GM18517 (cell line): Measurements from ENCODE around the gene ITIH2.

Experiments
- ATAC-seq: cut with Tn5 transposase; IDR thresholded peaks from one replicate; pipeline ENCODE4 v1.9.1; 2021; ENCODE audit warnings: mild to moderate bottlenecking, moderate library complexity; ENCODE audit not compliant: unreplicated experiment

The ITIH2 gene

DNA sequence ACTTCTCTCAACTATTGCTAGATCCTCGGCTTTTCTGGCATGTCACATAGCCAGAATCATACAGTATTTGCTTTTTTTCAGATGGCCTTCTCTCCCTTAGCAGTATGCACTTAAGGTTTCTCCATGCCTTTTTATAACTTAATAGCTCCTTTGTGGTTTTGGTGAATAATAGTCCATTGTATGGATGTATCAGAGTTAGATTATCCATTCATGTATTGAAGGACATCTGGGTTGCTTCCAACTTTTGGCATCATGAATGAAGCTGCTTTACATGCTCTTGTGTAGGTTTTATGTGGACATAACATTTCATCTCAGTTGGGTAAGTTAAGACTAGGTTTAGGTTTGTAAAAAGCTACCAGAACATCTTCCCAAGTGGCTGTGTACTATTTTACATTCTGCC is 89.4 kb downstream of the ITIH2 start:
- ATAC-seq = no peak

DNA sequence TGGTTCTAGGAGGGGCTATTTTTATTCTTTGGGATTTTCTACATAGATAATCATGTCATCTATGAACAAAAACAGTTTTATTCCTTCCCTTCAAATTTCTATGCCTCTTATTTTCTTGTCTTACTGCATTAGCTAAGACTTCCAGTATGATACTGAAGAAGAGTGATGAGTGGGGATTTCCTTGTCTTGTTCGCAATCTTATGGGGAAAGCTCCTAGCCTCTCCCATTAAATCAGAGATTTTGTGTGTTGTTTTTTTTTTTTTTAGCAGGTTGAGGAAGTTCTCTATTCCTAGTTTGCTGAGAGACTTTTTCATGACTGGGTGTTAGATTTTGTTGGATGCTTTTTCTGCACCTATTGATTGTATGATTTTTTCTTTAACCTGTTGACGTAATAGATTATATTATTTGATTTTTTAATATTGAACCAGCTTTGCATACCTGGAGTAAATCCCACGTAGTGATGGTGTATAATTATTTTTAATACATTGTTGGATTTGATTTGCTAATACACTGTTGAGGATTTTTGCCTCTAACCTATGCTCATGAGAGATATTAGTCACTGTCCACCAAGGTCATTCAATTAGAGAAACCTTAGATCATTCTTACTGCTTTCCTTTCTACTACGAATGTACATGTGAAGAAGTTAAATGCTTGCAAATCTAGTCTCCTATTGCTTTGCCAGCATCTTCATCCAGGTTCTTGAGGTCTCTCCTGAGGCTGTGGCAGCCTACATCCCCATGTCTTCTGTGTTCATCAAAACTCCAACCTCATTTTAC is 91.3 kb downstream of the ITIH2 start:
- no peak for ATAC-seq

DNA sequence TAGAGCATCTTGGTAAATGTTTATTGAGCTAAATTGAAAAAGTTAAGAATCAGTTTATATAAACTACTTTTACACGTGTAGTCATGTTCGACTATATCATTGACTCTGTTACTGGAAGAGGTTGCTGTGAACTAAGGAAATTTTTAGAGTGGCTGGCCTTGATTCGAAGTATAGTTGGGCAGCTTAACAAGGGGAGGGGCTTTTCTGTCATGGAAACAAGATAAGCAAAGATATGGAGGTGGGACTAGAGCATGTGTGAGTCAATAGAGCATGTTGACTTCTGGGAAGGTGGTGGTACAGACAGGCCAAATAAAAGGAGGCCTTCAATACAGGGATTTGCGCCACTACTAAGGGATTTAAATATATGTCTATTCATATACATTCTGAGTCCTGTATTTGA is 92.5 kb downstream of the ITIH2 start:
- no peak for ATAC-seq

DNA sequence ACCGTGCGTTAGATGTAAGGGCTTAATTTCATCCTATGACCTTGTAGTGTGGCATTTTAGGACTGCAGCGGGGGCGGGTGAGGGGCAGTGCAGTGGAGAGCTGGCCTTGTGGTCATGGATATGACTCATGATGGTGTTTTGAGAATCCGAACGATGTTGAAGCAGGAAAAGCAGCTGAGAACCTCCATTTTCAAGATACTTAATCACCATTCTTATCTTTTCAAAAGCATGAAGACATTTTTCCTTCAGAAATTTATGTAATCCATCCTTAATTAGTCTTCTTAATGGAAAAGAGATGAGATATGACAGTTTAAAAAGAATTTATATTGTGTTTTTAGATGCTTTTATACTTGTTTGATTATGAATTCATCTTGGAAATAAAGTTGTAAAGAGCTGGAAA is 94.5 kb downstream of the ITIH2 start:
- ATAC-seq = no peak
